AG04449 (cell line): ENCODE results near the gene ARPC3.
"Not testable (repeated sequence)": the region's sequence is repeated elsewhere in the genome, so short reads cannot be mapped to it uniquely, and the experiment has no call there.

Source experiments
- CTCF ChIA-PET: fragments of 350-600 bp; formaldehyde crosslinking; extraction: SDS; loops from one replicate; lab custom pipeline; 2021; ENCODE audit warnings: antibody characterized with exemption; lab: Yijun Ruan, JAX
- POLR2A ChIA-PET: fragments of 400-600, 350-600 bp; formaldehyde crosslinking; extraction: SDS; loops from one replicate; lab custom pipeline; 2020; ENCODE audit warnings: antibody characterized with exemption, inconsistent platforms; lab: Yijun Ruan, JAX
- DNase-seq: peaks from one replicate; pipeline ENCODE4 v3.0.0-alpha.2; 2010; ENCODE audit warnings: low read depth, low spot score
- H3K4me3 ChIP-seq: 2 replicates; pipeline ENCODE4 v1.5.1; 2011; ENCODE audit warnings: low read depth, mild to moderate bottlenecking, control low read depth, low read length
- CTCF ChIP-seq: IDR thresholded peaks from one replicate; pipeline ENCODE4 v1.5.1; 2011; ENCODE audit warnings: mild to moderate bottlenecking, moderate library complexity, low read length, control low read depth, inconsistent platforms; ENCODE audit not compliant: insufficient read depth; ENCODE audit errors: missing control alignments

ARPC3 gene

GRCh38 chr12:110466791-110467190, 16.7 kb upstream of the ARPC3 start:
- H3K4me3 ChIP-seq, result peak overlapping the region; percentile 86; the same call in 1 of the 2 replicates
- DNase-seq, result no peak
- POLR2A ChIA-PET, result no interaction called here
- CTCF ChIA-PET, result interaction anchor here (9.5 to 12.0 kb wide), 2 partner anchors 16 to 135 kb away, joined by 92 to 179 read pairs; partner anchors contain the start of gene ARPC3
- no peak for TF ChIP-seq CTCF

GRCh38 chr12:110465765-110466164, 15.6 kb upstream of the ARPC3 start:
- POLR2A ChIA-PET, DNase-seq, H3K4me3 ChIP-seq: not testable (repeated sequence)
- CTCF ChIA-PET, result interaction anchor here (1.2 to 12.0 kb wide), 3 partner anchors 15 to 136 kb away, joined by 5 to 179 read pairs (median 92); partner anchors contain the start of gene ARPC3

- POLR2A ChIA-PET, result no interaction called here
- H3K4me3 ChIP-seq, result no peak overlapping the region
- CTCF ChIA-PET, result interaction anchor here (1.2 to 12.0 kb wide), 3 partner anchors 14 to 136 kb away, joined by 3 to 179 read pairs (median 92); partner anchors contain the start of gene ARPC3
- DNase-seq, result no peak
- no peak for TF ChIP-seq CTCF
These were observed 14.9 kb upstream of the ARPC3 start for GRCh38 chr12:110465024-110465423.

GRCh38 chr12:110461189-110461588, 11.1 kb upstream of the ARPC3 start:
- DNase-seq, H3K4me3 ChIP-seq, POLR2A ChIA-PET: not testable (repeated sequence)
- CTCF ChIA-PET, result interaction anchor here (1.0 to 1.6 kb wide), 2 partner anchors 9 to 422 kb away, joined by 3 read pairs; no protein-coding TSS in a partner anchor

- ChIA-PET POLR2A (no interaction called here), CTCF (interaction anchor here (0.8 to 2.2 kb wide), 3 partner anchors 9 to 144 kb away, joined by 3 to 13 read pairs (median 10); partner anchors contain the start of genes ARPC3, FAM216A and GPN3)
- DNase-seq, result no peak
- H3K4me3 ChIP-seq, result no peak overlapping the region
- TF ChIP-seq CTCF, result no peak
These were observed 8.6 kb upstream of the ARPC3 start for GRCh38 chr12:110458756-110459155.

GRCh38 chr12:110453569-110454296, 3.6 kb upstream of the ARPC3 start:
- no peak for TF ChIP-seq CTCF
- ChIA-PET CTCF (interaction anchor here (0.9 to 9.1 kb wide), 4 partner anchors 14 to 434 kb away, joined by 3 to 195 read pairs (median 52); partner anchors contain the start of genes FAM216A and GPN3), POLR2A (interaction anchor here (0.9 kb wide), 1 partner anchor 15 kb away, joined by 3 read pairs; the partner anchor contains the start of genes FAM216A and GPN3)
- no peak overlapping the region for H3K4me3 ChIP-seq
- DNase-seq, result no peak

- TF ChIP-seq CTCF, result no peak
- no peak overlapping the region for H3K4me3 ChIP-seq
- CTCF ChIA-PET, result interaction anchor here (1.0 to 9.1 kb wide), 10 partner anchors 16 to 376 kb away, joined by 3 to 195 read pairs (median 6); partner anchors contain the start of genes FAM216A and GPN3
- no peak for DNase-seq
- POLR2A ChIA-PET, result no interaction called here
These were observed 1.1 kb upstream of the ARPC3 start for GRCh38 chr12:110451263-110451662.
